GM18499 (cell line): ENCODE data around the gene TMEM178B.
"Not testable (repeated sequence)": the region's sequence is repeated elsewhere in the genome, so short reads cannot be mapped to it uniquely, and the experiment has no call there.

Experiments
- ATAC-seq: cut with Tn5 transposase; IDR thresholded peaks from one replicate; pipeline ENCODE4 v1.9.1; 2021; ENCODE audit warnings: moderate number of reproducible peaks; ENCODE audit not compliant: insufficient read depth, unreplicated experiment

TMEM178B gene

DNA sequence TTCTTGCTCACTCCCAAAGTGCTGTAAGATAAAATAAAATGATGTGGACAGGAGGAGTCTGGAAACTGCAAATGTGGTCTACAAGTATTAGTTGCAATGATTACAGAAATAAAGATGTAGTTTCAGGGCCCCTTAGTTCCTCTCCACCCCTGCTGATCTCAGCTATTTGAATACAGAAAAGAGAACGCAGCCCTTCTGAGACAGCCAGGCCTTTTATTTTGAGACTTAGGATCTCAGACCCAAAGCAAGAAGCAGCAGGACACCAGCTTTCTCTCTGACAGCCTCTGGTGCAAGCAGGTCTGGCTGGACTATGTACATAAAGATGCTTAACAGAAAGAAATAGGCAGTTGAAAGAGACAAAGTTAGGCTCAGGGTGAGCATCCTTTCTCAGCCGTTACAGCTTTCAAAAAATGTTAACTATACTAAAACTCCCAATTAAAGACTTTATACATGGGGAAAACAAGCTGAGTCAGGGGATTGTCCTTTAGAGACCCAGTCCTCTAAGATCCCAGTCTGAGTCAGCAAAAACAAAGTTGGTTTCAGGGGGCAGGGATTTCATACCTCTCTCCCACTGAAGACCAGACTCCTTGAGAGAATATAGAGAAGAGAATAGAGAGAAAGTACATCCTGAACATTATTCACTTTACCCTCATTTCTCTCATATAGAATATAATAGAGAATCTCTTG is 220.4 kb downstream of the TMEM178B start:
- ATAC-seq: no peak

GRCh38 chr7:141295367-141295895 is 221.6 kb downstream of the TMEM178B start:
- no peak for ATAC-seq

GRCh38 chr7:141300816-141301215 is 227.0 kb downstream of the TMEM178B start:
- ATAC-seq: no peak

GRCh38 chr7:141301544-141301943 is 227.7 kb downstream of the TMEM178B start:
- no peak for ATAC-seq

DNA sequence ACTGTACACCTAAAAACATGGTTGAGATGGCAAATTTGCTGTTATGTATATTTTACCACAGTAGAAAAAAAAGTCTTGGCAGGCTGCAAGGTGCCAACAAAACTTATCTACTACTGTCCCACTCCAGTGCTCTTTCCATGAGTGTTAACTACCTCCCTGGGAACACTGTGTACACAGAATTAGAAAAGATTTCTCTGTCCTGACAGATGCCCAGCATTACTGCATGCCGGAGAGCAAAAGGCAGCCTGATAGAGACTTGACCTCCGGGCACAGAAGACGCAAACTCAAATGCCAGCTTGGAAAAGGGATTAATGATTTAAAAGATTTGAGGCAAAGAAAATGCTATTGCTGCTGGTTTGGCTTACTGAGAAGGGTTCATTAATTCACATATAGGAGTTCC is 228.8 kb downstream of the TMEM178B start:
- ATAC-seq: no peak

DNA sequence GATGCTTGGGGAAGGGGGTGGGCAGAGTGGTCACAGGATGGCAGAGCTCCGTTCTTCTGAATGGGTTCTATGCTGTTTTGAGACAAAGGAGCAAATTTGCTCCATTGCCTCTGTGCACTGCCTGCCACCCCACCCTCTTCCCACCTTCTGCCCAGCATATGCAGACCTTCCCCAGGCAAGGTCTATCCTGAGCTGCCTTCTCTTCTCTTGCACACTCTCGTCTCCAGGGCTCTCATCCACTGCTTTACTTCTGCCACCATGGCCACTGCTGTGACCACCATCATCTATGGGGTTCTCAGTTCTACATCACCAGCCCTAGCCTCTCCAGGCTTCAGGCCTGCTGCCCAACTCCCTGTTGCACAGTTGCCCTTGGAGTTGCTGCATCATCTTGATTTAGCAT is 230.4 kb downstream of the TMEM178B start:
- no peak for ATAC-seq

DNA sequence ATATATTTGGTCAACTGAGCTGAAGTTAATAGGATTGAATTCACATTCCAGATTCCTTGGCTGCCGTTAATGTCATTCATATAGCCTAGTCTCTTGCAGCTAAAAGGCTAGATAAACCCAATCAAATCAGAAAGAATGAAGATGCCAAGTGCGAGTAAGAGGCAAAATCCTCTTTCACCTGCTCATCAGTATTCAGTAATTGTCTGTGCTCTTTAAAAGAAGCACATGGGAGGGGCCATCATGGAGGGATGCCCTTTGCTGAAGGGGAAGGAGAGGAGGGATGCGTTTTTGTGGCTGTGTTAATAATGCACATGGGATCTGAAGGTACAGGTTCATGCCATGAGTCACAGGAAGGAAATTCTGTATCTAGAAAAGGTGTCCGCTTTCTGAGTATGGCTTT is 232.2 kb downstream of the TMEM178B start:
- no peak for ATAC-seq

- ATAC-seq: no peak
These were observed 238.5 kb downstream of the TMEM178B start for GRCh38 chr7:141312395-141312794.

DNA sequence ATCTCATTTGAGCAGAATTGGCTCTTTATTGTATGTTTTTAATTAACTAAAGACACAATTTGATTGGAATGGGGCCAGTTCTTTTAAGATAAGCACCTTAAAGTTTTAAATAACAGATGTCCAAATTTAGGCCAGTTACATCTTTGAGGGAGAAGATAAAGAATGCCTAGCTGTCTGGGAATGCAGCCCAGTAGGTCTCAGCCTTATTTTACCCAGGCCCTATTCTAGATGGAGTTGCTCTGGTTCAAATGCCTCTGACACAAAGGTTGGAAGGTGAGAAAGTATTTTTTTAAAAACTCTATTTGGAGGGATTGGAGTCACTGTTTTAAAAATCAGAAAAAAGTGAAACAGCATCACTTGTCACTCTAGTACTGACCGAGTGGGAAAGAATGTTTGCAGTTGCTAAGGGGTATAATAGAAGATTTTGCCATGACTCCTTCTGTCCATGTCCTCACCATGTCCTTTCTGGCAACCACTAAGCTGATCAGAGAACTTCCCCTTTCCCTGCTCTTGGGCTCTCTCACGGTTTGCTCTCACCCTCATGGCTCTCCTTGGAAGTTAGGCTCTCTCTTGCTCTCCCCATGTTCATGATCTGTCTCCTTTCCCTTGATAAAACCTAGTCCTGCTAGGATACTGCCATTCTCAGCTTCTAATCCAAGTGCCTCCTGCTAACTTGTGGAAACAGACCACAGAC is 239.1 kb downstream of the TMEM178B start:
- no peak for ATAC-seq

- no peak for ATAC-seq
These were observed 240.0 kb downstream of the TMEM178B start for GRCh38 chr7:141313896-141314295.

GRCh38 chr7:141317033-141317585 is 243.2 kb downstream of the TMEM178B start:
- no peak for ATAC-seq

- no peak for ATAC-seq
These were observed 246.4 kb downstream of the TMEM178B start for GRCh38 chr7:141320287-141320686.

DNA sequence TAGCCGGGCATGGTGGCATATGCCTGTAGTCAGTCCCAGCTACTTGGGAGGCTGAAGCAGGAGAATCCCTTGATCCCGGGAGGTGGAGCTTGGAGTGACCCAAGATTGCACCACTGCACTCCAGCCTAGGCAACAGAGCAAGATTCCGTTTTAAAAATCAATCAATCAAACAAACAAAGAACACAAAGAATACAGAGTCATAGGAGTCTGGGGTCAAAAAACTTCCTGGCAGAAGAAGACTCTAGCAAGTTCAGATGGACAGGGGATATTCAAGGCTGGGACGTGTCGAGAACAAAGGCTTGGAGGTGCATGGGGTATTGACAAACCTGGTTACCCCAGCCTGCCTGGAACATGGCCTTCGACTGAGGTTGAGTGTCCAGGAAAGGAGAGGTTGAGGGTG is 248.5 kb downstream of the TMEM178B start:
- ATAC-seq: no peak

GRCh38 chr7:141323826-141324225 is 250.0 kb downstream of the TMEM178B start:
- no peak for ATAC-seq

DNA sequence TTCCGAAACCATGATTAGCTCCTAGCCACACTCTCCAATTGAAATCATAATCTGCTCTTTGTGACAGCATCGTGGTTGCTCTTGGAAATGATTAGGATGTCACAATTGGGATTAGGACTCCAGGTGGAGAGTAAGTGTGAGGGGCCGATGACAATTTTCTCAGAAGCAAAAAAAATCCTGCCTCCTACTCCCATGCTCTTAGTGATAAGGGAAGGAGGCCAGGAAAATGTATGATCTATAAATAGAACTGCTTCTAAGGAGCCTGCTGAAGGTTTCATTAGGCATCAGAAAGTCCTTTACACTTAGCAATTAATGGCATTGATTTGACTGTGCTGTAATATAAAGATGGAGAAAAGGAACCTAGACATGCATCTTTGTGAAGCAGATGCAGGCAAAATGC is 251.0 kb downstream of the TMEM178B start:
- ATAC-seq: no peak

DNA sequence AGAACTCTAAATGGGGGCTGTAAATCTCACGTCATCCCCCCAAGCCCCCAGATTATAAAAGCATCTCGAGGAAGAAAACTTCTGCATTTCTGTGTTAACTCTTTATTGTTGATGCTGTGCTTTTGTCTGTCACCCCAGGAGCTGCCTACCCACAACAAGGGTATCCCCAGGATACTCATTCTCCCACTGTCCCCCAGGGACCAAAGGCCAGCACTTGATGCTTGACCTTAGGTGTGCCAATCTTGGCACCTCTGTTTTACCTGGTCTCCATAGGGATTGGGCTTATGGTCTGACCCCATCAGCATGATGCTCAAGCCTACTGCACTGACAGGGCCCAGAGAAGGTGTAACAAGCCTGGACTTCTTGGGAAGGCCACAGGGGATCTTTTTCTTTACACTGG is 251.4 kb downstream of the TMEM178B start:
- no peak for ATAC-seq

- ATAC-seq: no peak
These were observed 254.4 kb downstream of the TMEM178B start for GRCh38 chr7:141328290-141328689.

- not testable (repeated sequence) for ATAC-seq
These were observed 256.4 kb downstream of the TMEM178B start for GRCh38 chr7:141330285-141330684.

- ATAC-seq: no peak
These were observed 259.6 kb downstream of the TMEM178B start for GRCh38 chr7:141333459-141333858.

DNA sequence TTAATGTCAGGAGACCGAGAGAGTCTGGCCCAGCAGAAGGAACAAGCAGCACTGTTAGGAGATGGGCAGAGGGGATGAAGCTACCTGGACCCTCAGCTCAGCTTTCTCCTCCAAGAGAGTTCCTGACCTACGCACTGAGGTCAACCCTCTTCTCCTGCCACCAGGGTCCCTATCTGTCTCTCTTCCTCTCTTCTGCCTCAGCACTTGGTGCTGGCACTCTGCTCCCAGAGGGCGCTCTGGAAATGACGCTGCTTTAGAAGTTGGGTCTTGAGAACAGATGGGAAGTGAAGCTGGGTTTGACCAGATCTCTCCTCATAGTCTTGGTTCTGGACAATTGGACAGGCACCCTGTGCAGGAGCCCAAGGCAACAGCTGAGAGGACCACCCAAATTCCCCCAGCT is 261.3 kb downstream of the TMEM178B start:
- ATAC-seq: no peak

DNA sequence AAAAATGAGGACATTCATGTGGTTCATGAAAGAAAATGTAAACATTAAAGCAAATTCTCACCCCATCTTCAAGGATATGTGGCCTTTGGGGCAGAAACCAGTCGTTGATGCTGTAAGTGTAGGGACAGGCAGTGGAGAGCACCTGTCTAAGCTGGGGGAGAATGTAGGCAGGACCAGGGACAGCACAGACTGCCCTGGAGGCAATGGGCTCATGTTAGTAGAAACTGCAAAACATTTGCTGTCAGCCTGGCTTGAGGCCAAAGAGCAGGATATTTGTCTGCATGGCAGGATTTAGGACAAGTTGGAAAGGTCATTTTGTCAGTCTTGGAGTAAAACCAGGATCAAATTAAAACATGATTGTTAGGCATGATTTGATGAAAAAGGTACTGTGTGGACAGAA is 265.7 kb downstream of the TMEM178B start:
- ATAC-seq: no peak
